ENCODE data around the gene MYO1D. TPM values are rescaled to one million over a fixed set of nuclear protein-coding genes. Genes with fewer than 3 reads are reported as not detected.
A peak's percentile ranks its signal among the peaks of the same experiment; 100 is the strongest.

Gene MYO1D
- total and polyA plus RNA-seq, 8 donors = 11.6 to 727 (median 73.4) TPM

GRCh38 chr17:32819035-32819434, 57.9 kb downstream of the MYO1D start:
- TF ChIP-seq EP300 (IDR thresholded peaks at IDR 0.05) = no peak
- TF ChIP-seq CTCF (IDR thresholded peaks at IDR 0.05) = no peak
- no peak for TF ChIP-seq POLR2A (IDR thresholded peaks at IDR 0.05)
- TF ChIP-seq POLR2AphosphoS5 (IDR thresholded peaks at IDR 0.05) = no peak

GRCh38 chr17:32815460-32815859, 61.5 kb downstream of the MYO1D start:
- Histone ChIP-seq H3K27me3 (no peaks in the 10 kb centered on the region), H3K36me3 (no peaks in the 10 kb centered on the region), H3K4me1 (peaks cover 0 to 14% (median 4%) of the 10 kb centered on the region in 4 donors), H3K27ac (no peak overlapping the region), H3K9me3 (no peaks in the 10 kb centered on the region), H3K4me3 (no peak overlapping the region)
- TF ChIP-seq POLR2A (IDR thresholded peaks at IDR 0.05) = no peak
- TF ChIP-seq POLR2AphosphoS5 (IDR thresholded peaks at IDR 0.05) = no peak
- no peak for TF ChIP-seq EP300 (IDR thresholded peaks at IDR 0.05)
- no peak for TF ChIP-seq CTCF (IDR thresholded peaks at IDR 0.05)
- intact Hi-C loops (cut with DNase I; ENCODE audit: low total_unique reads) = no loop called here
- DNase-seq = no peak
- 74 to 91% (median 86%) methylated on average over 3 of the region's 3 CpGs for WGBS, 5 donors

More at GRCh38 chr17:32819035-32819434, 57.9 kb downstream of the MYO1D start:
- peak overlapping the region in 3 of 5 donors; percentile 2 to 29 (median 16) for H3K27ac ChIP-seq
- no peak for DNase-seq
- peaks cover 0 to 21% (median 9%) of the 10 kb centered on the region in 4 donors for H3K4me1 ChIP-seq
- no peaks in the 10 kb centered on the region for H3K9me3 ChIP-seq
- no peaks in the 10 kb centered on the region for H3K36me3 ChIP-seq
- no peak overlapping the region for H3K4me3 ChIP-seq
- H3K27me3 ChIP-seq = no peaks in the 10 kb centered on the region
- 42 to 62% (median 55%) methylated on average over 4 of the region's 4 CpGs for WGBS, 5 donors
- intact Hi-C loops (cut with DNase I; ENCODE audit: low total_unique reads) = no loop called here

GRCh38 chr17:32814836-32815235, 62.1 kb downstream of the MYO1D start:
- H3K36me3 ChIP-seq = no peaks in the 10 kb centered on the region
- WGBS, 5 donors = 91 to 95% (median 95%) methylated on average over 7 of the region's 7 CpGs
- intact Hi-C loops (cut with DNase I; ENCODE audit: low total_unique reads) = no loop called here

GRCh38 chr17:32813021-32813420, 63.9 kb downstream of the MYO1D start:
- Histone ChIP-seq H3K27me3 (no peaks in the 10 kb centered on the region), H3K36me3 (no peaks in the 10 kb centered on the region), H3K4me3 (no peak overlapping the region), H3K9me3 (no peaks in the 10 kb centered on the region), H3K4me1 (peaks cover 0 to 7% (median 0%) of the 10 kb centered on the region in 4 donors), H3K27ac (no peak overlapping the region)
- 85 to 96% (median 90%) methylated on average over 3 of the region's 3 CpGs for WGBS, 5 donors
- DNase-seq = no peak
- intact Hi-C loops (cut with DNase I; ENCODE audit: low total_unique reads) = no loop called here
- TF ChIP-seq POLR2AphosphoS5 (IDR thresholded peaks at IDR 0.05) (no peak), POLR2A (IDR thresholded peaks at IDR 0.05) (no peak), EP300 (IDR thresholded peaks at IDR 0.05) (no peak), CTCF (IDR thresholded peaks at IDR 0.05) (no peak)

More at GRCh38 chr17:32814836-32815235, 62.1 kb downstream of the MYO1D start:
- no peak for TF ChIP-seq CTCF (IDR thresholded peaks at IDR 0.05)
- no peak for TF ChIP-seq POLR2AphosphoS5 (IDR thresholded peaks at IDR 0.05)
- TF ChIP-seq EP300 (IDR thresholded peaks at IDR 0.05) = no peak
- no peak for TF ChIP-seq POLR2A (IDR thresholded peaks at IDR 0.05)
- no peak overlapping the region for H3K4me3 ChIP-seq
- no peaks in the 10 kb centered on the region for H3K27me3 ChIP-seq
- H3K27ac ChIP-seq = no peak overlapping the region
- DNase-seq = no peak
- H3K4me1 ChIP-seq = peaks cover 0 to 13% (median 4%) of the 10 kb centered on the region in 4 donors
- H3K9me3 ChIP-seq = no peaks in the 10 kb centered on the region
